ENCODE results near the gene C1orf21. TPM values are rescaled to one million over a fixed set of nuclear protein-coding genes. Genes with fewer than 3 reads are reported as not detected.
A peak's percentile ranks its signal among the peaks of the same experiment; 100 is the strongest.

The C1orf21 gene
- polyA plus RNA-seq, 1 donor (not counting 4 experiments of a cell fraction or from before 2014, with no cell fraction given) = 44.3 TPM

GRCh38 chr1:184395937-184396480 is 9.2 kb downstream of the C1orf21 start:
- no peak for FAIRE-seq
- peaks cover 82% of the 10 kb centered on the region for H3K79me2 ChIP-seq (ENCODE audit: control insufficient read depth, insufficient read depth, low read length)

DNA sequence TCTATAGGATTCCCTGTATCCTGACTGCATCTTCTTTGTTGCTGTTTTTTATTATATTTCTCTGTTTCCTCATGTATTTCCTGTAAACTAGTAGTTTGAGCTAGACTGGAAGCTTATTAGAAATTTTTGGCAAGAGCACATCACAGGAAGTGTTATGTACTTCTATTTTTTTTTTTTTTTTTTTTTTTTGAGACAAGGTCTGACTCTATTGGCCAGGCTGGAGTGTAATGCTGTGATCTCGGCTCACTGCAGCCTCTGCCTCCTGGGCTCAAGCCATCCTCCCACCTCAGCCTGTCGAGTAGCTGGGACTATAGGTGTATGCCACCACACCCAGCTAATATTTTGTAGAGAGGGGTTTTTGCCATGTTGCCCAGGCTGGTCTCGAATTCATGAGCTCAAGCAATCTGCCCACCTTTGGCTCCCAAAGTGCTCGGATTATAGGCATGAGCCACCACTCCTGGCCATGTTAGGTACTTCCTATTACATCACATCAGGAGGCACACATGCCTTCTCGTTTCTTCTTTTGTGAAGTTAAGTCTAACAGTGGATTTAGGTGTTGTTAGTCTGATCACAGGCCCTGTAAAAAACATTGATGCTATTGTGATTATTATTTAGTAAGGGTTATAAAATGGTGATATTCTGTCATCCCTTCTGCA is 12.5 kb downstream of the C1orf21 start:
- H3K27ac ChIP-seq (ENCODE audit: control insufficient read depth, insufficient read depth, low read length) = peak overlapping the region; percentile 6
- H3K4me3 ChIP-seq (ENCODE audit: control insufficient read depth in 2 of 3, extremely low read depth in 1 of 3, insufficient read depth in 2 of 3, low read depth in 1 of 3, low read length in 3 of 3) = peak overlapping the region in 1 of 3 experiments; percentile 21
- peak overlapping the region; percentile 69 for H3K4me2 ChIP-seq (ENCODE audit: control insufficient read depth, extremely low read depth, insufficient read depth, low read depth, low read length)
- dilution Hi-C loops (cut with MboI; ENCODE audit: extremely low pct_ligation_motif_present, low sequenced_read_pairs) = no loop called here
- peaks cover 17% of the 10 kb centered on the region for H3K4me1 ChIP-seq (ENCODE audit: control insufficient read depth, extremely low read depth, insufficient read depth, low read length)
- FAIRE-seq (peak; percentile 51), DNase-seq (ENCODE audit: low read depth, low spot score) (no peak)
- H3K36me3 ChIP-seq (ENCODE audit: control insufficient read depth in 2 of 2, extremely low read depth in 1 of 2, insufficient read depth in 2 of 2, low read length in 2 of 2) = no peaks in the 10 kb centered on the region
- peaks cover 75% of the 10 kb centered on the region for H3K79me2 ChIP-seq (ENCODE audit: control insufficient read depth, insufficient read depth, low read length)
- TF ChIP-seq, protein P1, sequence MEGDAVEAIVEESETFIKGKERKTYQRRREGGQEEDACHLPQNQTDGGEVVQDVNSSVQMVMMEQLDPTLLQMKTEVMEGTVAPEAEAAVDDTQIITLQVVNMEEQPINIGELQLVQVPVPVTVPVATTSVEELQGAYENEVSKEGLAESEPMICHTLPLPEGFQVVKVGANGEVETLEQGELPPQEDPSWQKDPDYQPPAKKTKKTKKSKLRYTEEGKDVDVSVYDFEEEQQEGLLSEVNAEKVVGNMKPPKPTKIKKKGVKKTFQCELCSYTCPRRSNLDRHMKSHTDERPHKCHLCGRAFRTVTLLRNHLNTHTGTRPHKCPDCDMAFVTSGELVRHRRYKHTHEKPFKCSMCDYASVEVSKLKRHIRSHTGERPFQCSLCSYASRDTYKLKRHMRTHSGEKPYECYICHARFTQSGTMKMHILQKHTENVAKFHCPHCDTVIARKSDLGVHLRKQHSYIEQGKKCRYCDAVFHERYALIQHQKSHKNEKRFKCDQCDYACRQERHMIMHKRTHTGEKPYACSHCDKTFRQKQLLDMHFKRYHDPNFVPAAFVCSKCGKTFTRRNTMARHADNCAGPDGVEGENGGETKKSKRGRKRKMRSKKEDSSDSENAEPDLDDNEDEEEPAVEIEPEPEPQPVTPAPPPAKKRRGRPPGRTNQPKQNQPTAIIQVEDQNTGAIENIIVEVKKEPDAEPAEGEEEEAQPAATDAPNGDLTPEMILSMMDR (optimal IDR thresholded peaks at IDR 0.05 in 1 of 3, IDR thresholded peaks at IDR 0.05 in 1 of 3, conservative IDR thresholded peaks at IDR 0.05 in 1 of 3; ENCODE audit: extremely low read depth in 1 of 3, insufficient read depth in 2 of 3, low read length in 3 of 3) = no peak
- TF ChIP-seq EZH2 (IDR thresholded peaks at IDR 0.05; ENCODE audit: low read length) = no peak
- no peaks in the 10 kb centered on the region for H4K20me1 ChIP-seq (ENCODE audit: control insufficient read depth, extremely low read depth, insufficient read depth, low read length)
- H3K27me3 ChIP-seq (ENCODE audit: control insufficient read depth, extremely low read depth, insufficient read depth, low read length) = no peaks in the 10 kb centered on the region
- no peaks in the 10 kb centered on the region for H3K9me3 ChIP-seq (ENCODE audit: control insufficient read depth, low read depth, low read length)
- H3K9me1 ChIP-seq (ENCODE audit: control insufficient read depth, extremely low read depth, insufficient read depth, low read length) = no peaks in the 10 kb centered on the region
- H3K9ac ChIP-seq (ENCODE audit: control insufficient read depth, extremely low read depth, insufficient read depth, low read length) = no peak overlapping the region
- H2AFZ ChIP-seq (ENCODE audit: control insufficient read depth, low read length) = peak overlapping the region; percentile 63

More at GRCh38 chr1:184395937-184396480, 9.2 kb downstream of the C1orf21 start:
- H3K4me2 ChIP-seq (ENCODE audit: control insufficient read depth, extremely low read depth, insufficient read depth, low read depth, low read length) = no peak overlapping the region
- DNase-seq (ENCODE audit: low read depth, low spot score) = no peak
- H3K27me3 ChIP-seq (ENCODE audit: control insufficient read depth, extremely low read depth, insufficient read depth, low read length) = no peaks in the 10 kb centered on the region
- H2AFZ ChIP-seq (ENCODE audit: control insufficient read depth, low read length) = no peak overlapping the region
- no peak overlapping the region for H3K27ac ChIP-seq (ENCODE audit: control insufficient read depth, insufficient read depth, low read length)
- dilution Hi-C loops (cut with MboI; ENCODE audit: extremely low pct_ligation_motif_present, low sequenced_read_pairs) = no loop called here
- H3K9me3 ChIP-seq (ENCODE audit: control insufficient read depth, low read depth, low read length) = no peaks in the 10 kb centered on the region
- H3K36me3 ChIP-seq (ENCODE audit: control insufficient read depth in 2 of 2, extremely low read depth in 1 of 2, insufficient read depth in 2 of 2, low read length in 2 of 2) = no peaks in the 10 kb centered on the region
- H3K9ac ChIP-seq (ENCODE audit: control insufficient read depth, extremely low read depth, insufficient read depth, low read length) = no peak overlapping the region
- TF ChIP-seq EZH2 (IDR thresholded peaks at IDR 0.05; ENCODE audit: low read length) = no peak
- TF ChIP-seq, protein P1 (optimal IDR thresholded peaks at IDR 0.05 in 1 of 3, IDR thresholded peaks at IDR 0.05 in 1 of 3, conservative IDR thresholded peaks at IDR 0.05 in 1 of 3; ENCODE audit: extremely low read depth in 1 of 3, insufficient read depth in 2 of 3, low read length in 3 of 3) = no peak
- H3K9me1 ChIP-seq (ENCODE audit: control insufficient read depth, extremely low read depth, insufficient read depth, low read length) = no peaks in the 10 kb centered on the region
- H3K4me3 ChIP-seq (ENCODE audit: control insufficient read depth in 2 of 3, extremely low read depth in 1 of 3, insufficient read depth in 2 of 3, low read depth in 1 of 3, low read length in 3 of 3) = no peak overlapping the region
- H4K20me1 ChIP-seq (ENCODE audit: control insufficient read depth, extremely low read depth, insufficient read depth, low read length) = no peaks in the 10 kb centered on the region
- H3K4me1 ChIP-seq (ENCODE audit: control insufficient read depth, extremely low read depth, insufficient read depth, low read length) = peaks cover 49% of the 10 kb centered on the region
